Germinal center (tissue), 1 donor: ENCODE data around the gene KRTAP5-1.

Experiments used
- DNase-seq: peaks from one replicate; pipeline ENCODE4 v3.0.0; 2012; ENCODE audit warnings: mixed read lengths, low spot score

Gene KRTAP5-1

GRCh38 chr11:1559111-1559951 lies 25.8 kb downstream of the KRTAP5-1 start:
- no peak for DNase-seq

GRCh38 chr11:1558775-1559110 lies 26.3 kb downstream of the KRTAP5-1 start:
- no peak for DNase-seq

GRCh38 chr11:1557904-1558774 lies 26.9 kb downstream of the KRTAP5-1 start:
- DNase-seq = no peak

- no peak for DNase-seq
Measured at GRCh38 chr11:1557051-1557884, 27.8 kb downstream of the KRTAP5-1 start.

- no peak for DNase-seq
Measured at GRCh38 chr11:1556278-1556902, 28.7 kb downstream of the KRTAP5-1 start.

GRCh38 chr11:1555713-1556153 lies 29.4 kb downstream of the KRTAP5-1 start:
- DNase-seq = no peak

- no peak for DNase-seq
Measured at GRCh38 chr11:1554981-1555712, 29.9 kb downstream of the KRTAP5-1 start.

- no peak for DNase-seq
Measured at GRCh38 chr11:1553808-1554594, 31.1 kb downstream of the KRTAP5-1 start.

GRCh38 chr11:1549338-1550330 lies 35.4 kb downstream of the KRTAP5-1 start:
- no peak for DNase-seq

- no peak for DNase-seq
Measured at GRCh38 chr11:1548221-1549070, 36.6 kb downstream of the KRTAP5-1 start.

- no peak for DNase-seq
Measured at GRCh38 chr11:1547467-1548098, 37.5 kb downstream of the KRTAP5-1 start.

- DNase-seq = peak; percentile 77
Measured at GRCh38 chr11:1546536-1547466, 38.3 kb downstream of the KRTAP5-1 start.

GRCh38 chr11:1546077-1546535 lies 39.0 kb downstream of the KRTAP5-1 start:
- no peak for DNase-seq

GRCh38 chr11:1545432-1545831 lies 39.7 kb downstream of the KRTAP5-1 start:
- no peak for DNase-seq

- no peak for DNase-seq
Measured at GRCh38 chr11:1544536-1544935, 40.5 kb downstream of the KRTAP5-1 start.

GRCh38 chr11:1543606-1544263 lies 41.3 kb downstream of the KRTAP5-1 start:
- no peak for DNase-seq
